ENCODE data around the gene DPH3.
A peak's percentile ranks its signal among the peaks of the same experiment; 100 is the strongest.

Gene DPH3

DNA sequence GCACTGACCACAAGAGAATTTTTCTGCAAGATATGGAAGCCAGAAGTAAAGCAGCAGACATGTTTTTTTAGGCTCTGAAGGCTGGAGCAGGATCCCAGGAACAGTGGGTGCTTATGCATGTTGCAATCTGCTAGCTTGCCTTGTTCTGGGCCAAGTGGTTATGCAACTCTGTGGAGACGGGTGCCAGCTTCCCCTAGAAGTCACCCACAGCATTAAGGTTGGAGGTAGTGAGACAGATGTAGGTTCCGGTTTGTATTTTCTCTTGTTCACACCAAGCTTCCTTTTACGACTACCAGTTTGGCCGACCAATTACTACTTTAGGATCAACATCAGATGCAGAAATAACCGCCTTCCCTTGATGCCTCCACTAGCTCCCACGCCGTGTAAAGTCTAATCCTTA, 11.1 kb downstream of the DPH3 start:
- no peak for DNase-seq

- no peak for DNase-seq
These were observed 11.8 kb downstream of the DPH3 start for GRCh38 chr3:16252988-16253387.

- no peak for DNase-seq
These were observed 12.3 kb downstream of the DPH3 start for GRCh38 chr3:16252243-16252978.

DNA sequence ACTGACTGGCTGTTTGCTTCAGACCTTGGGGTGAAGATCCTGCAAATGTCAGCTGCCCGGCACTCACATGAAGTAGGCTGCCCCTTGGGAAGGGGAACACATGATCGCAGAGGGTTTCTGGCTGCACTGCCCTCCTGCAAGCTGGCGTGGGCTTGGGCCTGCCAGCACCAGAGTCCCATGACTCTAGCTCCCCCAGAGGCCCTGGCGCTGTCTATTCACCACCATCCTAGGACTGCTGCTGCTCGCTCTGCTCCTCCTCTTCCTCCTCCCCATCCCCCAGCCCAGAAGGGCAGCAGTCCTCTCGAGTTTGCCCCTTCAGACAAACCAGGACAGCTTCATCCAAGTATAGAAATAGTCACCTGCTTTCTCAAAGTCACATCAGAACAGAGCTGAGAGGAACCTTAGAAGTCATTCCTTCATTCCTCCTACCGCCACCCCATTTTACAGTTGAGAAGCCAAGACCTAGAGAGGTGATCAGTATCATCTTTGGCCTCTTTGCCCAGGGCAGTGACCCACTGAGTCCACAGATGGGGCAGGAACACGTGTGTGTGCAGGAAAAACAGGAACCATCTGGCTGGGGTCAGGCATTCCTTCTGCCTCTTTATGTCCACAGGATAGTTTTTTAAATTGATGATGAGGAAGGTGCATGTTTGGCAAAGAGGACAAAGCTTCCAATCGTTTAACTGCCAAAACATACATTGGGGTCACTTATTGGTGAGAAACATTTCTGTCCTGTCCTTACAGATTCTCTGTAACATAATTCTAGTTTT, 13.2 kb downstream of the DPH3 start:
- DNase-seq: no peak

- DNase-seq: no peak
These were observed 14.9 kb downstream of the DPH3 start for GRCh38 chr3:16249886-16250285.

DNA sequence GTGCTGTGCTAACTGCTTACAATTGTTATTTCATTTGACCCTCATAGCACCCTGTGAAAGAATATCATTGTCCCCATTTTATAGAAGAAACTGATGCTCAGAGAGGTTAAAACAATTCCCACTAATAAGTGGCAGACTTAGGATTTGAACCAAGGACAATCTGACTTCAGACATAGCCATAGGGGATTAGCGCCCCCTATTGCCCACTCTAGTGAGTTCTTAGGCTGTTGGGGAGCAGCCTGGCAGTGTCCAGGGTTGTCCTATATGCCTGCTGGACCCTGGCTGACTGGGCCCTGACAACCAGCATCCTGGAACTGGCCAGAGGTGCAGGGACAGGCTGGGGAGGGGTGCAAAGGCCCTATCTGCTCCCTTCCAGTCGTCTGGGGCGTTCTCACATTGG, 15.4 kb downstream of the DPH3 start:
- peak; percentile 51 for DNase-seq

GRCh38 chr3:16248556-16248955, 16.2 kb downstream of the DPH3 start:
- no peak for DNase-seq

- peak; percentile 84 for DNase-seq
These were observed 17.3 kb downstream of the DPH3 start for GRCh38 chr3:16247282-16248061.

- DNase-seq: no peak
These were observed 19.1 kb downstream of the DPH3 start for GRCh38 chr3:16245609-16246008.

DNA sequence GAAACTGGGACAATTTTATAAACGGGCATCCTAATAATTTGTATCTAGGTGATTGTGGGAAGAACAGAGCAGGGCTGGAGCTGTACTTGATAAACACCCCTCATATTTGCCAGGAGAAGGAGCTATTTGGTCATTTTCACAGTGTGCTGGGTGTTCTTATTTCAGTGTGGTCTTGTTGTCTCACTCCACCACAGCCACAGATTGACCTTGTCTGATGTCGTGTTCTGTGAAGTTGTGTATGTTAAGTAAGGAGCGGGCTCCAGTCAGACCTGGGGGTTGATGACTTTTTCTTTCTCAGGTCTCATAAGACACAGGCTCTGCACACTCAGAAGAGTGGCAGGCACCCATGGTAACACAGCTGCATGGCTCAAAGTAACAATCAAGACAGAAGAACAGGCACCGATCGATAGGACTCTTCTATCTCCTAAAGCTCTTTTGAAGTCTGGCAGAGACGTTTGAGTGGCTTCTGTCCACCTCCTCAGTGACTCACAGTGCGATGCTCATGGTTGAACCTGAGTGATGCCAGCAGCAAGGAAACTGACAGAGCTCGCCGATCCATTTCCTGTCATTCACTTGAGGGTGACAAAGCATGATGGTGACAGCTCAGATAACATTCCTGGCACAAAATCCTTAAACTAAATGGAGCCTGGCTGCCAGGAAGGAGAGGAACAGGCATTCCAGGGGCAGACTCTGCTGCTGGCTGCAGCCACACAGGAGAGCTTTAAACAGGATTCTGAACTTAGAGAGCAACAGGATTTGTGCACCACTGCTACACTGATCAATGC, 20.8 kb downstream of the DPH3 start:
- peak; percentile 32 for DNase-seq

DNA sequence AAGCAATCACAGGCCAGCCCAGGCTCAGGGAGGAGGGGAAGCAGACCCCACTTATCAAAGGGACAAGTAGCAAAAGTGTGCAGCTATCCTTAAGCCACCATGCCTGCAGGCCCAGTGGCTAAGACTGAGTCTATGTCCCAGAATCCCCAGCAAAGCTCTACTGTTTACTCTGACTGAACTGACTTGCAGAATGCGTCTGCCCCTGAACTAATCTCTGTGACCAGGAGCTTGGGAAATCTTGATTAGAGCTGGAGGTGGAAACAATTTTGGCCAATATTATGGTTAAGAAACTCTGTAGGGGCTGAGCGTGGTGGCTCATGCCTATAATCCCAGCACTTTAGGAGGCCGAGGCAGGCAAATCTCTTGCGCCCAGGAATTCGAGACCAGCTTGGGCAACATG, 22.6 kb downstream of the DPH3 start:
- no peak for DNase-seq

DNA sequence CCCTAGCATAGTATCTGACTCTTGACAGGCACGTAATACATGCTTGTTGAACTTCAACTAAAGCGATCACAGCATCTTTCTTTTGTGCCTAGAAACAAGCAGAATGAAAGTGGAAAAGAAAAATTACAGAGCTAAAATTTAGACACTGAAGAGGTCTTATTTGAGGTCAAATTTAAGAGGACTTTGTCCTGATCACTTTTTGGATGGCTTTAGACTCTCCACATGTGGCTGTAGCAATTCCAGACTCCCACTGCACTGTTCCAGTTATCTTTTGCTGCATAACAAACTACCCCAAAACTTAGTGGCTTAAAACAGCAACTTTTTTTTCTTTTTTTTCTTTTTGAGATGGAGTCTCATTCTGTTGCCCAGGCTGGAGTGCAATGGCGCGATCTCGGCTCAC, 23.5 kb downstream of the DPH3 start:
- no peak for DNase-seq

GRCh38 chr3:16240229-16241023, 24.3 kb downstream of the DPH3 start:
- no peak for DNase-seq

GRCh38 chr3:16239780-16240179, 25.0 kb downstream of the DPH3 start:
- no peak for DNase-seq

DNA sequence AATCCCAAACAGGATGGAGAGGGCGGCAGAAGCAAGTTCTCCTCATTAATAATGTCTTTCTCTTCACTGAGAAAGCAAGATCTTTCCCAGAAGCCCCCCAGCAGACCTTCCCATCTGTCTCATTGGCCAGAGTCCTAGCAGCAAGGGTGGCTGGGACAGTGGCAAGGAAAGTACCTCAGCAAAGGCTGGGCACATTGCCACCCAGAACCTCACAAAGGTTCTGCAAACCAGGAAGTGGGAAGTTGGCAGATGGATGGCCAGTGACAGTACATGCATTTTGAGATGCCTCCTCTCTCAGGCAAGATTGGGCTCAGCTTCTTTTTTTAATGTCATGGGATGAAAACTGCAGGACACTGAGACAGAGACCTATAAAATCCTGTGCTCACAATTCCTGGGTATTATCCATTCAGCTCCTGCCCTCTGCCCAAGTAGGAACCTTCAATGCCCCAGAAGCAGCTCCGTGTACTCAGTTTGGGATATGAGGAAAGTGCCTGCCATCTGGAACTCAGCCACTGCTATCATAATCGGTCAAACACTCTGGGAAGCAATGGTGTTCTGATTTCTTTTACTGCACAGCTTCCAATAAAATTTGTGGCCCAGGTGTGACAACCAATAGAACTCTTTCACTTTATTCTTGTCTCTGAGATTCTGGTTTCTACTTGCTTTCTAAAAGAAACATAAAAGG, 25.5 kb downstream of the DPH3 start:
- no peak for DNase-seq

DNA sequence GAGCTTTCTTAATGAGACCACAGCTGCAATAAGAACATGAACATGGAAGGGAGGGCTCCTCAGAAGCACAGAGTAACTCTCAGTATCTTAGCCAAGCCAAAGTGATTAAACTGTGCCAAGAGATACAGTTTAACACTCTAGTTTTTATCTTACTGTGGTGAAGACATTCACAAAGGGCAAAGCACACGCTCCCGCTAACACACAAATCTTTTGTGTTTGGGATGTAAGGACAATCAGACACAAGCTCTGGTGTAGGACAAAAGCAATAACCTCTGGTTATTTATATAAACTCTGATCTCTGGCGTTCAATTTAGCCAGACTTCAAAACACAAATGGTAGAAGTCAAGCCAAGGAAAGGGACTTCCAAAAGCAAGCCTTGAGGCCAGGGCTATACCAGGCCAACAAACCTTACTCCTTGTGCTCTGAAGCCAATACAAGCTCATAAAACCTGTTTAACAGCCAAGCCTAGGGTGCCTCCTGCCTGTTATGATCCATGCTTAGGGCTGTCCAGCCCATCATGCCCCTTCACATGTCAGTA, 27.8 kb downstream of the DPH3 start:
- no peak for DNase-seq

DNA sequence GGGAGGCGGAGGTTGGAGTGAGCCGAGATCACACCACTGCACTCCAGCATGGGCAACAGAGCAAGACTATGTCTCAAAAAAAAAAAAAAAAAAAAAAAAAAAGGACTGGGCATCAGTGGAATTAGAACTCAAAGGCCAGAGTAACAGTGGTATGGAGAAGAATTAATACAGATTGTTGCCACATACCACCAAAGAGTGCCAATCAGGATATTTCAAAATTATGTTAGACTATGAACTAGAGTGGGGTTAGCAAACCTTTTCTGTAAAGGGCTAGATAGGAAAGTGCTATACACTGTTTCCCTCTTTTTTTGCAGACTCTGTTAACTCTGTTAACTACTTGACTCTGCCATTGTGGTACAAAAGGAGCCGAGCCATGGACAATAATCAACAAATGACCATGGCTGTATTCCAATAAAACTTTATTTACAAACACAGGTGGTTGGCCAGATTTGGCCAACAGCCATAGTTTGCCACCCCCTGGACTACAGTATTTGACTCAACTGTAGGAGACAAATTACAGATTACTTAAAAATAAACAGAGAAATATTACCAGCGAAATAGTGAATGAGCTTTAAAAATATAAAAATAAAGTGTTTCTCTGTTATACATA, 28.6 kb downstream of the DPH3 start:
- DNase-seq: no peak

GRCh38 chr3:16234281-16234680, 30.5 kb downstream of the DPH3 start:
- DNase-seq: no peak

- no peak for DNase-seq
These were observed 30.9 kb downstream of the DPH3 start for GRCh38 chr3:16233806-16234205.

DNA sequence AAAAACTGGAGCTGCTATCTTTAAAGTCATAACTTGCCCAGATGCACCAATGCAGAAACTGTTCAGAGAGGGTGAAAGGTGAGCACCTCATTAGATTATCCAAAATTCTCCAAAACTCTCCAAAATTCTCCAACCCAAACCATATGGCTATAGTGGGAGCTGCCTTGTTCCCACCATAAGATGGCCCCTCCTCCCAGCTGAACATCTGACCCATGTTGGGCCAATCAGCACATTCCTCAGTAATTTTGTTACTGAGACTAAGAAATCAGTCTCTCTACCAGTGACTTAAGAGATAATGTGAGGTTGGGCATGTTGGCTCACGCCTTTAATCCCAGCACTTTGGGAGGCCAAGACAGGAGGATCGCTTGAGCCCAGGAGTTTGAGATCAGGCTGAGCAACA, 32.8 kb downstream of the DPH3 start:
- DNase-seq: no peak

- DNase-seq: no peak
These were observed 35.1 kb downstream of the DPH3 start for GRCh38 chr3:16229681-16230080.

Data from activated CD4-positive, alpha-beta T cell treated with anti-CD3 and anti-CD28 coated beads for 48 hours (primary cell).